ENCODE results near the gene PAOX.
A peak's percentile ranks its signal among the peaks of the same experiment; 100 is the strongest.

Gene PAOX

GRCh38 chr10:133379152-133379800 is at the start of gene PAOX:
PAOX (plus strand) TSS chr10:133379262; CDS start chr10:133379317, 55 bp downstream.
- DNase-seq: peak; percentile 67 to 72

- peak; percentile 91 to 92 for DNase-seq
Observed at GRCh38 chr10:133329491-133330202, 49.4 kb upstream of the PAOX start.

- DNase-seq: no peak
Observed at GRCh38 chr10:133332936-133333699, 45.9 kb upstream of the PAOX start.

- DNase-seq: no peak
Observed at GRCh38 chr10:133334503-133335245, 44.4 kb upstream of the PAOX start.

- peak; percentile 70 to 76 for DNase-seq
Observed at GRCh38 chr10:133335246-133336117, 43.6 kb upstream of the PAOX start.

GRCh38 chr10:133336118-133336576 is 42.9 kb upstream of the PAOX start:
- DNase-seq: no peak

- DNase-seq: peak; percentile 62 to 63
Observed at GRCh38 chr10:133336577-133337369, 42.3 kb upstream of the PAOX start, which contains the start of gene CALY. CALY (minus strand) TSS chr10:133336896; CDS start chr10:133328989, 7,907 bp downstream.

- no peak for DNase-seq
Observed at GRCh38 chr10:133337370-133337725, 41.7 kb upstream of the PAOX start.

GRCh38 chr10:133338080-133339071 is 40.7 kb upstream of the PAOX start:
- DNase-seq: no peak

GRCh38 chr10:133339708-133340380 is 39.2 kb upstream of the PAOX start:
- no peak for DNase-seq

GRCh38 chr10:133341983-133342382 is 37.1 kb upstream of the PAOX start:
- no peak for DNase-seq

- no peak for DNase-seq
Observed at GRCh38 chr10:133342942-133343341, 36.1 kb upstream of the PAOX start.

GRCh38 chr10:133343558-133343957 is 35.5 kb upstream of the PAOX start:
- DNase-seq: no peak

GRCh38 chr10:133344236-133344635 is 34.8 kb upstream of the PAOX start:
- DNase-seq: no peak

GRCh38 chr10:133346413-133346812 is 32.6 kb upstream of the PAOX start:
- no peak for DNase-seq

- DNase-seq: no peak
Observed at GRCh38 chr10:133347710-133348517, 31.1 kb upstream of the PAOX start.

- DNase-seq: no peak
Observed at GRCh38 chr10:133349160-133349568, 29.9 kb upstream of the PAOX start.

- no peak for DNase-seq
Observed at GRCh38 chr10:133349577-133350011, 29.5 kb upstream of the PAOX start.

Data from activated CD4-positive, alpha-beta T cell treated with anti-CD3 and anti-CD28 coated beads, Interleukin-2, amount 50 U/mL, for 48 hours (primary cell).